ENCODE data around the gene KBTBD13. TPM values are rescaled to one million over a fixed set of nuclear protein-coding genes. Genes with fewer than 3 reads are reported as not detected.

Gene KBTBD13
- total RNA-seq, 1 donor from 2014 or later: not detected

GRCh38 chr15:65062061-65062460 lies 14.5 kb upstream of the KBTBD13 start:
- TF ChIP-seq, protein P1, sequence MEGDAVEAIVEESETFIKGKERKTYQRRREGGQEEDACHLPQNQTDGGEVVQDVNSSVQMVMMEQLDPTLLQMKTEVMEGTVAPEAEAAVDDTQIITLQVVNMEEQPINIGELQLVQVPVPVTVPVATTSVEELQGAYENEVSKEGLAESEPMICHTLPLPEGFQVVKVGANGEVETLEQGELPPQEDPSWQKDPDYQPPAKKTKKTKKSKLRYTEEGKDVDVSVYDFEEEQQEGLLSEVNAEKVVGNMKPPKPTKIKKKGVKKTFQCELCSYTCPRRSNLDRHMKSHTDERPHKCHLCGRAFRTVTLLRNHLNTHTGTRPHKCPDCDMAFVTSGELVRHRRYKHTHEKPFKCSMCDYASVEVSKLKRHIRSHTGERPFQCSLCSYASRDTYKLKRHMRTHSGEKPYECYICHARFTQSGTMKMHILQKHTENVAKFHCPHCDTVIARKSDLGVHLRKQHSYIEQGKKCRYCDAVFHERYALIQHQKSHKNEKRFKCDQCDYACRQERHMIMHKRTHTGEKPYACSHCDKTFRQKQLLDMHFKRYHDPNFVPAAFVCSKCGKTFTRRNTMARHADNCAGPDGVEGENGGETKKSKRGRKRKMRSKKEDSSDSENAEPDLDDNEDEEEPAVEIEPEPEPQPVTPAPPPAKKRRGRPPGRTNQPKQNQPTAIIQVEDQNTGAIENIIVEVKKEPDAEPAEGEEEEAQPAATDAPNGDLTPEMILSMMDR (IDR thresholded peaks at IDR 0.05; ENCODE audit: insufficient read depth, low read length, severe bottlenecking): no peak
- H3K27me3 ChIP-seq (ENCODE audit: control insufficient read depth, insufficient read depth, low read length): peaks cover 4% of the 10 kb centered on the region
- H3K36me3 ChIP-seq (ENCODE audit: control insufficient read depth, insufficient read depth, low read length): no peaks in the 10 kb centered on the region
- no peak overlapping the region for H3K4me3 ChIP-seq (ENCODE audit: low read depth, low read length)
- FAIRE-seq (no peak), DNase-seq (ENCODE audit: low read depth) (no peak)

- DNase-seq (ENCODE audit: low read depth) (no peak), FAIRE-seq (no peak)
- no peaks in the 10 kb centered on the region for H3K36me3 ChIP-seq (ENCODE audit: control insufficient read depth, insufficient read depth, low read length)
- TF ChIP-seq, protein P1 (IDR thresholded peaks at IDR 0.05; ENCODE audit: insufficient read depth, low read length, severe bottlenecking): no peak
- peaks cover 9% of the 10 kb centered on the region for H3K27me3 ChIP-seq (ENCODE audit: control insufficient read depth, insufficient read depth, low read length)
- no peak overlapping the region for H3K4me3 ChIP-seq (ENCODE audit: low read depth, low read length)
Observed at GRCh38 chr15:65062726-65063125, 13.8 kb upstream of the KBTBD13 start.

- TF ChIP-seq, protein P1 (IDR thresholded peaks at IDR 0.05; ENCODE audit: insufficient read depth, low read length, severe bottlenecking): no peak
- H3K4me3 ChIP-seq (ENCODE audit: low read depth, low read length): no peak overlapping the region
- peaks cover 13% of the 10 kb centered on the region for H3K27me3 ChIP-seq (ENCODE audit: control insufficient read depth, insufficient read depth, low read length)
Observed at GRCh38 chr15:65066001-65066634, 10.4 kb upstream of the KBTBD13 start.

DNA sequence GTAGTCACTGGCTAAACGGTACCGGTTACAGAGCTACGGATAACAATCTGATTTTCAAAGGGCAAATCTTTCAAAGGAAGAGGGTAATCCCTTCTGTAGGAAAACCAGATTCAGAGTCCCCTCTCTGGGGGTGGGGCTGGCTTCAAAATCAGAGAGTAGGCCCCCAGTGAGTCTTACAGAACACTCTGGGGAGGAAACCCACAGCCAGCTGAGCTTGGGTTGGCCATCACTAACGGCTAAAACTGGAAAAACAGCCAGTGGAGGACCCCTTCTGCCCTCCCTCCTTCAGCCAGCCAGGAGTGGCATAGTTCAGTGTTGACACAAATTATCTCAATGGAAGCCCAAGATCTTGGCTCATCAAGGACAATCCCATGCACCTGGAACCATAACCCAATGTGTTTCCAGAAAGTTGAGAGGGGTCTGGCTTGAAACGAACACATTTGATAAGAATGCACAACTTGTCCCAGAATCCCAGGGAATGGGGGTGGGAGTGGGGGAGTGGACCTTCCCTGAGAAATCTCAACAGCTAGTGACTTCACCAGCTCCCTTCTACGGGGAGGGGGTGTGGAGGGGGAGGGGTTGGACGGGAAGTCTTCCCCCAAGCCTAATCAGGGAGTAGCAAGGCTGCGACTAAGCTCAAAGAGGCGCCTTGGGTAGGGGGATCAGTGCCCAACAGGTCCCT lies 9.8 kb upstream of the KBTBD13 start:
- FAIRE-seq (no peak), DNase-seq (ENCODE audit: low read depth) (no peak)
- H3K36me3 ChIP-seq (ENCODE audit: control insufficient read depth, insufficient read depth, low read length): no peaks in the 10 kb centered on the region
- TF ChIP-seq, protein P1 (IDR thresholded peaks at IDR 0.05; ENCODE audit: insufficient read depth, low read length, severe bottlenecking): no peak
- H3K4me3 ChIP-seq (ENCODE audit: low read depth, low read length): no peak overlapping the region
- peaks cover 13% of the 10 kb centered on the region for H3K27me3 ChIP-seq (ENCODE audit: control insufficient read depth, insufficient read depth, low read length)

More at GRCh38 chr15:65066001-65066634, 10.4 kb upstream of the KBTBD13 start:
- no peak for DNase-seq (ENCODE audit: low read depth)
- H3K36me3 ChIP-seq (ENCODE audit: control insufficient read depth, insufficient read depth, low read length): no peaks in the 10 kb centered on the region
- no peak for FAIRE-seq

- TF ChIP-seq, protein P1 (IDR thresholded peaks at IDR 0.05; ENCODE audit: insufficient read depth, low read length, severe bottlenecking): no peak
- no peak for DNase-seq (ENCODE audit: low read depth)
- Histone ChIP-seq H3K27me3 (ENCODE audit: control insufficient read depth, insufficient read depth, low read length) (peaks cover 13% of the 10 kb centered on the region), H3K36me3 (ENCODE audit: control insufficient read depth, insufficient read depth, low read length) (no peaks in the 10 kb centered on the region), H3K4me3 (ENCODE audit: low read depth, low read length) (no peak overlapping the region)
- FAIRE-seq: no peak
Observed at GRCh38 chr15:65067317-65067644, 9.3 kb upstream of the KBTBD13 start.

All from bronchial epithelial cell (primary cell).